ENCODE measurements around the gene DNHD1.

Gene DNHD1, protein sequence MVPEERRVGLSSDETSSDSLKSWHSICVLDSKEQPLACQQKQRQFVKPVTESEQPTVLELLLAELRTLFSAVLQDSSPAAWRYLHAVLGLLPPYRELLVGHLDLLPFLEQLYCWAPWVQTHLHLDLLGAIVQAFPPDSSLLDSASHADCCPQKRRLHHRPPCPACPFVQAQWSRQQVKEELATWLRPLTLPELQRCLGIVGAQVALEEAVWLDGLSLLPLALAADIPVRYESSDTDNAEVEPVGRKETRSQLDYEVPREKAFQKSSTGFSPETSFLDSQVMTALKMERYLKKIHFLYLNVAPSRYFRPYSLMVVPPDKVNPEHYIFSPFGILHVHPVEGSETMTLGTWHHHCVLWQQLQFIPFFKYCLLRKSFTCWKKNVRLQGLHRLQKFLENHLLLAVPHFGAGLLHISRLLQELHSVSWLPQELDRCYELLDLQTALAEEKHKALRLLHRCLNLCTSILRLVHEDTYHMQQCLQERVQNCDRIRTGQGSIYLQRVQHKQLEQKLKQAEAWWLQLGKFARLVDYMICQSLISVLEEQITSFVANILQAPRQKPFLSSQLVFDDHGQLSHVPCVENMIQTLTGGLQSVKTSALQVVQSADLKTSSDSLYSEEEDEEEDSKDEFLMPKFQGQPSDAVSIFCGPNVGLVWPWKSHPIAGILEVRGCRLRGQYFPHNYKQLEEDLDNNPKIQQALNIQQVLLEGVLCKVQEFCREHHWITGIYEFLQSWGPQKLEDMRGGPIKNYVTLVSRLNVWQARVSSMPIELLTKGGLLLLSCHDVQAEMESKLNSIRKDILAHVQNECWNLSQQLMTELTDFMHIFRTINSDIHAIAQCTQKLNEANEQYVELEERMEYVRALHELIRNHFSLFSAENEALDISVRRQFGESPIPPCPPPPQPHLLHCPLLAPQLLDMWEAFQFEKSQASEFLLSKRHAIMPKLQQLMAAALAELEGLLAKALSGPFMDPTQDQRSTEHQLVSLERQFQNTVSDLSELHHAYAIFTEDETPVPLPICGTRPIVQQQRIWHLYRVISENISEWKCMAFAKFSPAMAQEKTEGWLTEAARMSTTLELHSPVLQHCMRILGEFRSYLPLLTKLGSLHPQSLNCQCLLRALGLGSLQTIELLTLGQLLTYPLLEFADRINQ (N-terminal part only)

DNA sequence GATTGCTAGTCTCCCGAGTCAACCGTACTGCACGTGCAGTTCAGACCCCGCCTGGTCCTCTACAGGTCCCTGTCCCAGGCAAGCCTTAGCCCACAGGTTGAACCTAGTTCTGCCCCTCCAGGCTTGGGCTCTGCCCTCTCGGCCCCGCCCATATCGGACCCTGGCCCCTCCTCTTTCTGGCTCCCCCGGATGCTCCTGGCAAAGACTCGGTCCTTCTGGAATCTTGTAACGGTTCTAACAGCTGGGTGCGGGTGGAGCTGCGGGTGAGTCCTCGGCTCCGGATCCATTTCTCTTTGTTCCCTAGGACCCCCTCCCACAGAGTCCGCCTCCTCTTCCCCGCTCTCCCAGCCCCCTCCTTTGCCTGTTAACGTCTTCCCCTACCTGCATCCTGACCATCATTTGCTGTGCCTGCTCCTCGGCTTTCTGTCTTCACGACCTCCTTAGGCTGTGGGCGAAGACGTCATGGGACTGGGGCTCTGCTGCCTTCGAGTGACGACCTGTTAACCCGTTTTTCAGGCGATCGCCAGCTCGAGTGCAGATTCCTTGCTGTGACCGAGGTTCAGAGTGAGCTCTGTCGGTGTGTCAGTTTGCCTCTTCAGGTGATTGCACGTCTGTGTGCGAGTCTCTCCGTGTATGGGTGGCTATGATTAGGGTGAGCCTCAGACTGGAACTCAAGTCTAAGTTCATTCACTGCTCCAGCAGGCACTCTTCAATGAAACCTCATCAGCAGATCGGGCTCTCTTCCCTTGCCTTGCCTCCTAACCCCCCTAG is at the start of gene DNHD1:
DNHD1 (plus strand) TSS at position 212 of the 771 bp plus-strand sequence. CDS start 936 bp downstream, outside the sequence.
- peaks cover 44% of the 10 kb centered on the region for H3K36me3 Mint-ChIP-seq
- no peak within 1 kb of the TSS for H3K4me3 Mint-ChIP-seq
- no peaks in the 10 kb centered on the region for H3K4me1 Mint-ChIP-seq
- ATAC-seq = no peak
- H3K9me3 Mint-ChIP-seq = no peaks in the 10 kb centered on the region
- H3K27ac Mint-ChIP-seq = no peak within 1 kb of the TSS
- H3K27me3 Mint-ChIP-seq = no peaks in the 10 kb centered on the region

DNA sequence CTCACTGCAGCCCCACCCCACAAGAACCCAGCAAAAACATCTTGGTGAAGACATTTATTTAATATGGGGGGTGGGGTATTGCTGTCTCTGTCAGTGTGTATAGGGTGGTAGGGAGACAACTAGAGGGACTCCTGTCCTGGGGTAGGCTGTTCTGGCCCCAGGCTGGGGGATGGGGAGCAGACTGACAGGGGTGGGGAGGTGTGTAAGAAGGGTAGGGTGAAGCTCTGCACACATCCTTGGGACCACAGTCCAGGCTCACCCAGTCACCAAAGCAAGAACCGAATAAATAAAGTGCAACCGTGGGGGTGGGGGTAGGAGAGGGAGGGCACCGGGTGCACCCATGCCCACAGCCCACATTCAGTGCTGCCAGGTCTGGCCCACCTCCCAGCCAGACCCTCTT is 48.5 kb upstream of the DNHD1 start:
- Mint-ChIP-seq H3K27ac (no peak overlapping the region), H3K4me3 (no peak overlapping the region), H3K9me3 (no peaks in the 10 kb centered on the region), H3K27me3 (no peaks in the 10 kb centered on the region), H3K36me3 (no peaks in the 10 kb centered on the region), H3K4me1 (no peaks in the 10 kb centered on the region)
- ATAC-seq = no peak

- Mint-ChIP-seq H3K36me3 (peaks cover 10% of the 10 kb centered on the region), H3K27ac (no peak overlapping the region), H3K4me3 (no peak overlapping the region), H3K27me3 (no peaks in the 10 kb centered on the region), H3K9me3 (no peaks in the 10 kb centered on the region), H3K4me1 (no peaks in the 10 kb centered on the region)
- ATAC-seq = no peak
These were observed 44.9 kb upstream of the DNHD1 start for GRCh38 chr11:6452219-6452618.

GRCh38 chr11:6453152-6453551 is 43.9 kb upstream of the DNHD1 start:
- ATAC-seq = no peak
- Mint-ChIP-seq H3K27me3 (no peaks in the 10 kb centered on the region), H3K9me3 (no peaks in the 10 kb centered on the region), H3K4me3 (no peak overlapping the region), H3K4me1 (no peaks in the 10 kb centered on the region), H3K36me3 (peaks cover 10% of the 10 kb centered on the region), H3K27ac (no peak overlapping the region)

- ATAC-seq = no peak
- no peak overlapping the region for H3K27ac Mint-ChIP-seq
- no peaks in the 10 kb centered on the region for H3K9me3 Mint-ChIP-seq
- H3K36me3 Mint-ChIP-seq = peaks cover 10% of the 10 kb centered on the region
- H3K4me3 Mint-ChIP-seq = no peak overlapping the region
- no peaks in the 10 kb centered on the region for H3K27me3 Mint-ChIP-seq
- H3K4me1 Mint-ChIP-seq = no peaks in the 10 kb centered on the region
These were observed 42.0 kb upstream of the DNHD1 start for GRCh38 chr11:6455070-6455469.

GRCh38 chr11:6456361-6457073 is 40.6 kb upstream of the DNHD1 start:
- Mint-ChIP-seq H3K4me1 (no peaks in the 10 kb centered on the region), H3K27ac (no peak overlapping the region), H3K9me3 (no peaks in the 10 kb centered on the region), H3K4me3 (no peak overlapping the region), H3K27me3 (no peaks in the 10 kb centered on the region), H3K36me3 (peaks cover 14% of the 10 kb centered on the region)
- ATAC-seq = no peak

- Mint-ChIP-seq H3K4me3 (no peak overlapping the region), H3K27ac (no peak overlapping the region), H3K9me3 (no peaks in the 10 kb centered on the region), H3K36me3 (peaks cover 20% of the 10 kb centered on the region), H3K27me3 (no peaks in the 10 kb centered on the region), H3K4me1 (no peaks in the 10 kb centered on the region)
- ATAC-seq = no peak
These were observed 39.3 kb upstream of the DNHD1 start for GRCh38 chr11:6457581-6458320.

DNA sequence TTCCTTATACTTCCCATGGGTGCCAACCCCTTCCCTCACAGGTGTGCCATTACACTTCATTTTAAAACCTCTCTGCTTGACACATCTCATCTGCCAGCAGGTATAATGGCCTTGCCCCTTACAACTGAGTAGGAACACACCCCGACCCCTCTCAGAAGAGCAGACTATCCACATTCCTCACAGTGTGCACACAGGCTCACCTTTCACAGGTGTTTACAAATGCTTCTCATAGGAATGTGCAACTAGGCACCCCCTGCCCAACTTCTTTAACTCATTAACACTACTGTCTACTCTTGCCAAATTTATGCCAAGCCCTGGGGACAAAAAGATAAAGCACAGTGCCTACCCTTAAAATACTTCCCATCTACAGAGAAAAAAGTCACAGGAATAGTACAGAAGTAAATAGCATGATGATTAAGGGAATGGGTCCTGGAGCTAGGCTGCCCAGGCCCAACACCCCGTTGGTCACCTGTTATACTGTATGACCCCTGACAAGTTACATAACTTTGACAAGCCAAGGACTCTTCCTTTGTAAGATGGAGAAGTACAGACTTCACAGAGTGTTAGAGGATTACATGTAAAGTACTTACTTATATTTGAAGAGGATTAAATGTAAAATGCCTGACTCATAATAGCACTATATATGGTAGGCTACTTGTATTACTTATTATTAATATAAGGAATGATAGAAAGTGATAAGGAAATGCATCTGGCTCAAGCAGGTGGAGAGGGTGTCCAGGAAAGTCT is 38.6 kb upstream of the DNHD1 start:
- no peaks in the 10 kb centered on the region for H3K4me1 Mint-ChIP-seq
- no peaks in the 10 kb centered on the region for H3K9me3 Mint-ChIP-seq
- no peaks in the 10 kb centered on the region for H3K27me3 Mint-ChIP-seq
- H3K4me3 Mint-ChIP-seq = no peak overlapping the region
- H3K36me3 Mint-ChIP-seq = peaks cover 24% of the 10 kb centered on the region
- H3K27ac Mint-ChIP-seq = no peak overlapping the region
- no peak for ATAC-seq

GRCh38 chr11:6459099-6459450 is 38.0 kb upstream of the DNHD1 start:
- Mint-ChIP-seq H3K27me3 (no peaks in the 10 kb centered on the region), H3K9me3 (no peaks in the 10 kb centered on the region), H3K27ac (no peak overlapping the region), H3K4me3 (no peak overlapping the region), H3K36me3 (peaks cover 30% of the 10 kb centered on the region), H3K4me1 (no peaks in the 10 kb centered on the region)
- no peak for ATAC-seq

- peak; percentile 47 for ATAC-seq
- Mint-ChIP-seq H3K27me3 (no peaks in the 10 kb centered on the region), H3K36me3 (peaks cover 20% of the 10 kb centered on the region), H3K27ac (no peak overlapping the region), H3K4me1 (peaks cover 9% of the 10 kb centered on the region), H3K9me3 (no peaks in the 10 kb centered on the region), H3K4me3 (no peak overlapping the region)
These were observed 28.2 kb upstream of the DNHD1 start for GRCh38 chr11:6468712-6469495.

GRCh38 chr11:6469599-6469998 is 27.5 kb upstream of the DNHD1 start:
- H3K4me3 Mint-ChIP-seq = no peak overlapping the region
- H3K27me3 Mint-ChIP-seq = no peaks in the 10 kb centered on the region
- no peak overlapping the region for H3K27ac Mint-ChIP-seq
- no peaks in the 10 kb centered on the region for H3K9me3 Mint-ChIP-seq
- H3K4me1 Mint-ChIP-seq = peaks cover 14% of the 10 kb centered on the region
- ATAC-seq = no peak
- peaks cover 17% of the 10 kb centered on the region for H3K36me3 Mint-ChIP-seq

DNA sequence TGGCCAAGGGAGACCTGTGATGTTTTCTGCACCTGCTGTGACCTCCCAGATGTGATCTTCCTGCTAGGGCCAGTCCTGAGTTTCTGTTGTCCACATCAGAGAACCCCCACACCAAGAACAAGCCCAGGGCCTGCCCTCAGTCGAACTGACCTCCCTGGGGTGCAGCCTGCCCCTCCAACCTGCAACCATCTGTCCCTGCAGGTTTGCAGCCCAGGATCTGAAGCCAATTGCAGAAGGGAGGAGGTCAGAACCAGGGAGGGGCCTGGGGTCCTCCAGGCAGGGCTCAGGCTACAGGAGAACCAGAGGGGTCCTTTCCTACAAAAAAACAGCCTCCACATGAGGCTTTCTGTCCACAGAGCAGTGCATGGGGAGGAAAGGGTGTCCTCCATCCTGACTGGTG is 24.1 kb upstream of the DNHD1 start:
- Mint-ChIP-seq H3K4me3 (peak overlapping the region; percentile 64), H3K27ac (peak overlapping the region; percentile 76), H3K4me1 (peaks cover 14% of the 10 kb centered on the region), H3K27me3 (no peaks in the 10 kb centered on the region), H3K36me3 (peaks cover 14% of the 10 kb centered on the region), H3K9me3 (no peaks in the 10 kb centered on the region)
- no peak for ATAC-seq
